HepG2 (cell line): Measurements from ENCODE around the gene TIA1. TPM values are rescaled to one million over a fixed set of nuclear protein-coding genes. Genes with fewer than 3 reads are reported as not detected.

Source experiments
- ATAD3A ChIP-seq: sonication (generic); formaldehyde crosslinking; IDR thresholded peaks from 2 replicates; pipeline ENCODE4 v1.4.0; 2020; ENCODE audit warnings: missing genetic modification reagents
- KLF15 ChIP-seq: sonication (generic); formaldehyde crosslinking; IDR thresholded peaks from 2 replicates; pipeline ENCODE4 v1.8.1; 2023; ENCODE audit warnings: borderline replicate concordance, mild to moderate bottlenecking, inconsistent platforms, missing genetic modification reagents, mixed read lengths
- KMT2B ChIP-seq: IDR thresholded peaks from 2 replicates; pipeline ENCODE4 v1.6.1; 2016; ENCODE audit warnings: missing genetic modification reagents, missing compliant biosample characterization
- MAFK ChIP-seq, 2 experiments: IDR thresholded peaks in 1 of 2; conservative IDR thresholded peaks in 1 of 2; 2 replicates each; pipeline ENCODE4 v1.6.1; 2011; ENCODE audit warnings: improper control_type of control experiment in 2 of 2, low read length in 2 of 2
- NFE2L1 ChIP-seq: sonication (generic); formaldehyde crosslinking; IDR thresholded peaks from 2 replicates; pipeline ENCODE4 v1.4.0; 2020; ENCODE audit warnings: missing genetic modification reagents, mild to moderate bottlenecking, borderline replicate concordance
- NR2F1 ChIP-seq, 2 experiments: fragments of 450-650 bp in 1 of 2; formaldehyde crosslinking in 1 of 2; IDR thresholded peaks; 2 replicates each; pipeline versions ENCODE4 v1.5.0 to v1.6.1; 2016 to 2020; ENCODE audit warnings: mild to moderate bottlenecking in 1 of 2, missing compliant biosample characterization in 1 of 2, missing genetic modification reagents in 1 of 2, moderate library complexity in 1 of 2
- SNRNP70 ChIP-seq: fragments of 200-400 bp; formaldehyde crosslinking; IDR thresholded peaks from 2 replicates; pipeline ENCODE4 v1.6.1; 2017; ENCODE audit warnings: mild to moderate bottlenecking, low read depth, low read length, moderate library complexity
- SRSF9 ChIP-seq: fragments of 200-400 bp; formaldehyde crosslinking; IDR thresholded peaks from 2 replicates; pipeline ENCODE4 v1.6.1; 2018; ENCODE audit warnings: borderline replicate concordance, mild to moderate bottlenecking, low read depth, low read length; ENCODE audit not compliant: insufficient read depth, poor library complexity, severe bottlenecking
- TSC22D2 ChIP-seq: sonication (generic); formaldehyde crosslinking; IDR thresholded peaks from 2 replicates; pipeline ENCODE4 v1.5.1; 2020; ENCODE audit warnings: missing genetic modification reagents, mild to moderate bottlenecking, borderline replicate concordance
- ZNF350 ChIP-seq: sonication (generic); formaldehyde crosslinking; IDR thresholded peaks from 2 replicates; pipeline ENCODE4 v1.4.0; 2020; ENCODE audit warnings: mild to moderate bottlenecking, low read depth, missing genetic modification reagents, borderline replicate concordance
- ZNF460 ChIP-seq: sonication (generic); formaldehyde crosslinking; IDR thresholded peaks from 2 replicates; pipeline ENCODE4 v1.5.1; 2020; ENCODE audit warnings: missing genetic modification reagents, mild to moderate bottlenecking, borderline replicate concordance
- polyA plus RNA-seq, 8 experiments: library from polyadenylated mRNA; depleted of rRNA in 3 of 8; stranded (reverse) in 7 of 8; unstranded in 1 of 8; fragments of >200 nt; fragmentation: Illumina TruSeq in 4 of 8; extraction: Trizol in 4 of 8; gene quantifications; 2 replicates each; pipeline versions ENCODE4 v1.2.1 to v1.2.3, GENCODE V29; 2011 to 2016; ENCODE audit warnings: low read depth in 4 of 8, missing spikeins in 1 of 8, mixed read lengths in 1 of 8; ENCODE audit not compliant: insufficient read depth in 1 of 8
- total RNA-seq, 5 experiments: library from RNA; depleted of rRNA; stranded (reverse); fragments of >200 nt; fragmentation: Illumina TruSeq; extraction: Trizol; gene quantifications; 2 replicates each; pipeline ENCODE4 v1.2.3, GENCODE V29; 2016; ENCODE audit warnings: low read depth in 1 of 5
- TF ChIP-seq, protein P1 (sequence below): sonication (generic); formaldehyde crosslinking; IDR thresholded peaks from 2 replicates; pipeline ENCODE4 v1.9.0; 2022; ENCODE audit warnings: low read depth, missing genetic modification reagents
- TF ChIP-seq, protein P2 (sequence below): sonication (generic); formaldehyde crosslinking; IDR thresholded peaks from 2 replicates; pipeline ENCODE4 v1.4.0; 2020; ENCODE audit warnings: missing genetic modification reagents
- TF ChIP-seq, protein P3 (sequence below): IDR thresholded peaks from 2 replicates; pipeline ENCODE4 v1.6.1; 2012; ENCODE audit warnings: low read length, improper control_type of control experiment
- TF ChIP-seq, protein P4 (sequence below): sonication (generic); formaldehyde crosslinking; IDR thresholded peaks from 2 replicates; pipeline ENCODE4 v1.8.0; 2022; ENCODE audit warnings: mild to moderate bottlenecking, missing genetic modification reagents, moderate library complexity
- TF ChIP-seq, protein P5 (sequence below): sonication (generic); formaldehyde crosslinking; IDR thresholded peaks from 2 replicates; pipeline ENCODE4 v1.5.1; 2020; ENCODE audit warnings: missing genetic modification reagents, mild to moderate bottlenecking, borderline replicate concordance
- TF ChIP-seq, protein P6 (sequence below): sonication (generic); formaldehyde crosslinking; IDR thresholded peaks from 2 replicates; pipeline ENCODE4 v1.8.1; 2023; ENCODE audit warnings: mild to moderate bottlenecking, missing genetic modification reagents

The TIA1 gene
- total and polyA plus RNA-seq, 2 of the 13 experiments (the other 11 are each of a cell fraction or from before 2014, with no cell fraction given), result 209 to 319 TPM

DNA sequence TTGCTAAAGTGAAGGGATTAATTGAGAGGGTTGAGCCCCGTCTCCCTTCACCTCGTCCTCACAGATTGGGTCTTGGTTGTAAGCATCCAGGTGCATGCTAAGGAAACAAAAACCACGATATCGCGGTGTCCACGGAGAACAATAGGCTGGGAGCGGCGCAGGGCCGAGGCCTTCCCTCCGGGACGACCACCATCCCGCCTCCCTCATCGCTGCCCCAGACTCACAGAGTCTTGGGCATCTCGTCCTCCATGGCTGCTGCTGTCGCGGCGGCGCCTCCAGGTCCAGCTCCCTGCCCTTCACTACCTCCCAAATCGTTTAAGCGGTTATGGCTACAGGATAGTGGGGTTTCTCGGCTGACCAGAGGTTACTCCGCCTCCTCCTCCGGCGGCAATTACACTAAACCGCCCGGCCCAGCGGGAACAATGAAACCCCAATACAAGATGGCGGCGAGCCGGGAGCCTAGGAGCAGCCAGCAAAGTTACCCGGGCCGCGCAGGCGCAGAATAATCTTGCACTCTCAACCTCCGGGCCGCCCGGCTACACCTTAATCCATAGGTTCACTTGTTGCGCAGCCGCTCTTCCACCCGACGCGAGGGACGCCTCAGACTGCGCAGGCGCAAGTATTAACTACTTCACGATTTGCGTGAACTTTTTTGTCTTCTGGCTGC lies at the start of gene TIA1 (continued):
- TF ChIP-seq NFE2L1 (CRISPR knock-in tag), result 0 out of 2 replicates have a peak, but pooled peaks have one; percentile 60
- TF ChIP-seq, protein P1, sequence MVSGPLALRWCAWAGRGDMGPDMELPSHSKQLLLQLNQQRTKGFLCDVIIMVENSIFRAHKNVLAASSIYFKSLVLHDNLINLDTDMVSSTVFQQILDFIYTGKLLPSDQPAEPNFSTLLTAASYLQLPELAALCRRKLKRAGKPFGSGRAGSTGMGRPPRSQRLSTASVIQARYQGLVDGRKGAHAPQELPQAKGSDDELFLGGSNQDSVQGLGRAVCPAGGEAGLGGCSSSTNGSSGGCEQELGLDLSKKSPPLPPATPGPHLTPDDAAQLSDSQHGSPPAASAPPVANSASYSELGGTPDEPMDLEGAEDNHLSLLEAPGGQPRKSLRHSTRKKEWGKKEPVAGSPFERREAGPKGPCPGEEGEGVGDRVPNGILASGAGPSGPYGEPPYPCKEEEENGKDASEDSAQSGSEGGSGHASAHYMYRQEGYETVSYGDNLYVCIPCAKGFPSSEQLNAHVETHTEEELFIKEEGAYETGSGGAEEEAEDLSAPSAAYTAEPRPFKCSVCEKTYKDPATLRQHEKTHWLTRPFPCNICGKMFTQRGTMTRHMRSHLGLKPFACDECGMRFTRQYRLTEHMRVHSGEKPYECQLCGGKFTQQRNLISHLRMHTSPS (CRISPR knock-in tag), result no peak
- TF ChIP-seq SRSF9, result no peak
- no peak for TF ChIP-seq ZNF460
- TF ChIP-seq, protein P2, sequence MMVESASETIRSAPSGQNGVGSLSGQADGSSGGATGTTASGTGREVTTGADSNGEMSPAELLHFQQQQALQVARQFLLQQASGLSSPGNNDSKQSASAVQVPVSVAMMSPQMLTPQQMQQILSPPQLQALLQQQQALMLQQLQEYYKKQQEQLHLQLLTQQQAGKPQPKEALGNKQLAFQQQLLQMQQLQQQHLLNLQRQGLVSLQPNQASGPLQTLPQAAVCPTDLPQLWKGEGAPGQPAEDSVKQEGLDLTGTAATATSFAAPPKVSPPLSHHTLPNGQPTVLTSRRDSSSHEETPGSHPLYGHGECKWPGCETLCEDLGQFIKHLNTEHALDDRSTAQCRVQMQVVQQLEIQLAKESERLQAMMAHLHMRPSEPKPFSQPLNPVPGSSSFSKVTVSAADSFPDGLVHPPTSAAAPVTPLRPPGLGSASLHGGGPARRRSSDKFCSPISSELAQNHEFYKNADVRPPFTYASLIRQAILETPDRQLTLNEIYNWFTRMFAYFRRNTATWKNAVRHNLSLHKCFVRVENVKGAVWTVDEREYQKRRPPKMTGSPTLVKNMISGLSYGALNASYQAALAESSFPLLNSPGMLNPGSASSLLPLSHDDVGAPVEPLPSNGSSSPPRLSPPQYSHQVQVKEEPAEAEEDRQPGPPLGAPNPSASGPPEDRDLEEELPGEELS (CRISPR knock-in tag), result no peak
- TF ChIP-seq KLF15 (CRISPR knock-in tag), result no peak
- peak; percentile 60 to 66 for TF ChIP-seq NR2F1 (CRISPR knock-in tag; IDR thresholded peaks at IDR 0.05)
- peak; percentile 94; the same call in 1 of the 2 replicates for TF ChIP-seq ZNF350 (CRISPR knock-in tag)
- TF ChIP-seq TSC22D2, result peak; percentile 75; the same call in 1 of the 2 replicates
- peak; percentile 75; the same call in 1 of the 2 replicates for TF ChIP-seq KMT2B (CRISPR knock-in tag)
- TF ChIP-seq MAFK (conservative IDR thresholded peaks at IDR 0.05 in 1 of 2, IDR thresholded peaks at IDR 0.05 in 1 of 2; ENCODE audit: low read length in 2 of 2), result no peak
- TF ChIP-seq, protein P3, sequence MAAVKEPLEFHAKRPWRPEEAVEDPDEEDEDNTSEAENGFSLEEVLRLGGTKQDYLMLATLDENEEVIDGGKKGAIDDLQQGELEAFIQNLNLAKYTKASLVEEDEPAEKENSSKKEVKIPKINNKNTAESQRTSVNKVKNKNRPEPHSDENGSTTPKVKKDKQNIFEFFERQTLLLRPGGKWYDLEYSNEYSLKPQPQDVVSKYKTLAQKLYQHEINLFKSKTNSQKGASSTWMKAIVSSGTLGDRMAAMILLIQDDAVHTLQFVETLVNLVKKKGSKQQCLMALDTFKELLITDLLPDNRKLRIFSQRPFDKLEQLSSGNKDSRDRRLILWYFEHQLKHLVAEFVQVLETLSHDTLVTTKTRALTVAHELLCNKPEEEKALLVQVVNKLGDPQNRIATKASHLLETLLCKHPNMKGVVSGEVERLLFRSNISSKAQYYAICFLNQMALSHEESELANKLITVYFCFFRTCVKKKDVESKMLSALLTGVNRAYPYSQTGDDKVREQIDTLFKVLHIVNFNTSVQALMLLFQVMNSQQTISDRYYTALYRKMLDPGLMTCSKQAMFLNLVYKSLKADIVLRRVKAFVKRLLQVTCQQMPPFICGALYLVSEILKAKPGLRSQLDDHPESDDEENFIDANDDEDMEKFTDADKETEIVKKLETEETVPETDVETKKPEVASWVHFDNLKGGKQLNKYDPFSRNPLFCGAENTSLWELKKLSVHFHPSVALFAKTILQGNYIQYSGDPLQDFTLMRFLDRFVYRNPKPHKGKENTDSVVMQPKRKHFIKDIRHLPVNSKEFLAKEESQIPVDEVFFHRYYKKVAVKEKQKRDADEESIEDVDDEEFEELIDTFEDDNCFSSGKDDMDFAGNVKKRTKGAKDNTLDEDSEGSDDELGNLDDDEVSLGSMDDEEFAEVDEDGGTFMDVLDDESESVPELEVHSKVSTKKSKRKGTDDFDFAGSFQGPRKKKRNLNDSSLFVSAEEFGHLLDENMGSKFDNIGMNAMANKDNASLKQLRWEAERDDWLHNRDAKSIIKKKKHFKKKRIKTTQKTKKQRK, result no peak
- TF ChIP-seq, protein P4, sequence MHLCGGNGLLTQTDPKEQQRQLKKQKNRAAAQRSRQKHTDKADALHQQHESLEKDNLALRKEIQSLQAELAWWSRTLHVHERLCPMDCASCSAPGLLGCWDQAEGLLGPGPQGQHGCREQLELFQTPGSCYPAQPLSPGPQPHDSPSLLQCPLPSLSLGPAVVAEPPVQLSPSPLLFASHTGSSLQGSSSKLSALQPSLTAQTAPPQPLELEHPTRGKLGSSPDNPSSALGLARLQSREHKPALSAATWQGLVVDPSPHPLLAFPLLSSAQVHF, result no peak
- TF ChIP-seq SNRNP70, result no peak
- TF ChIP-seq, protein P5, sequence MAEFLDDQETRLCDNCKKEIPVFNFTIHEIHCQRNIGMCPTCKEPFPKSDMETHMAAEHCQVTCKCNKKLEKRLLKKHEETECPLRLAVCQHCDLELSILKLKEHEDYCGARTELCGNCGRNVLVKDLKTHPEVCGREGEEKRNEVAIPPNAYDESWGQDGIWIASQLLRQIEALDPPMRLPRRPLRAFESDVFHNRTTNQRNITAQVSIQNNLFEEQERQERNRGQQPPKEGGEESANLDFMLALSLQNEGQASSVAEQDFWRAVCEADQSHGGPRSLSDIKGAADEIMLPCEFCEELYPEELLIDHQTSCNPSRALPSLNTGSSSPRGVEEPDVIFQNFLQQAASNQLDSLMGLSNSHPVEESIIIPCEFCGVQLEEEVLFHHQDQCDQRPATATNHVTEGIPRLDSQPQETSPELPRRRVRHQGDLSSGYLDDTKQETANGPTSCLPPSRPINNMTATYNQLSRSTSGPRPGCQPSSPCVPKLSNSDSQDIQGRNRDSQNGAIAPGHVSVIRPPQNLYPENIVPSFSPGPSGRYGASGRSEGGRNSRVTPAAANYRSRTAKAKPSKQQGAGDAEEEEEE (CRISPR knock-in tag), result peak; percentile 96
- TF ChIP-seq ATAD3A (CRISPR knock-in tag), result peak; percentile 84
- TF ChIP-seq, protein P6, sequence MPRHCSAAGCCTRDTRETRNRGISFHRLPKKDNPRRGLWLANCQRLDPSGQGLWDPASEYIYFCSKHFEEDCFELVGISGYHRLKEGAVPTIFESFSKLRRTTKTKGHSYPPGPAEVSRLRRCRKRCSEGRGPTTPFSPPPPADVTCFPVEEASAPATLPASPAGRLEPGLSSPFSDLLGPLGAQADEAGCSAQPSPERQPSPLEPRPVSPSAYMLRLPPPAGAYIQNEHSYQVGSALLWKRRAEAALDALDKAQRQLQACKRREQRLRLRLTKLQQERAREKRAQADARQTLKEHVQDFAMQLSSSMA (CRISPR knock-in tag), result peak; percentile 31; the same call in 1 of the 2 replicates
